Measurements from ENCODE around the gene HEMGN.

GRCh38 chr9:97962575-97962974, 24.6 kb upstream of the HEMGN start:
- TF ChIP-seq CTCF (IDR thresholded peaks at IDR 0.05; ENCODE audit: insufficient read depth, low read length, poor library complexity, severe bottlenecking) (no peak), EZH2phosphoT487 (conservative IDR thresholded peaks at IDR 0.05; ENCODE audit: low read length) (no peak)

Measured in SU-DHL-6 (cell line).